OCI-LY1 (cell line): ENCODE results near the gene SLC25A27.
A peak's percentile ranks its signal among the peaks of the same experiment; 100 is the strongest.

Experiments
- EZH2 ChIP-seq: fragments of 200-600 bp; sonication (generic), shearing (Covaris generic); IDR thresholded peaks from 2 replicates; pipeline ENCODE4 v1.8.0; 2017; ENCODE audit warnings: borderline replicate concordance, mixed run types, mild to moderate bottlenecking, antibody characterized with exemption, low read length, moderate library complexity, mixed read lengths
- TF ChIP-seq, protein P1 (sequence below): fragments of 200-600 bp; sonication (generic), shearing (Covaris generic); IDR thresholded peaks from 2 replicates; pipeline ENCODE4 v1.5.1; 2017; ENCODE audit warnings: mild to moderate bottlenecking, antibody characterized with exemption, low read length, moderate library complexity, mixed read lengths

GRCh38 chr6:46626228-46626909, 26.4 kb upstream of the SLC25A27 start:
- TF ChIP-seq, protein P1, sequence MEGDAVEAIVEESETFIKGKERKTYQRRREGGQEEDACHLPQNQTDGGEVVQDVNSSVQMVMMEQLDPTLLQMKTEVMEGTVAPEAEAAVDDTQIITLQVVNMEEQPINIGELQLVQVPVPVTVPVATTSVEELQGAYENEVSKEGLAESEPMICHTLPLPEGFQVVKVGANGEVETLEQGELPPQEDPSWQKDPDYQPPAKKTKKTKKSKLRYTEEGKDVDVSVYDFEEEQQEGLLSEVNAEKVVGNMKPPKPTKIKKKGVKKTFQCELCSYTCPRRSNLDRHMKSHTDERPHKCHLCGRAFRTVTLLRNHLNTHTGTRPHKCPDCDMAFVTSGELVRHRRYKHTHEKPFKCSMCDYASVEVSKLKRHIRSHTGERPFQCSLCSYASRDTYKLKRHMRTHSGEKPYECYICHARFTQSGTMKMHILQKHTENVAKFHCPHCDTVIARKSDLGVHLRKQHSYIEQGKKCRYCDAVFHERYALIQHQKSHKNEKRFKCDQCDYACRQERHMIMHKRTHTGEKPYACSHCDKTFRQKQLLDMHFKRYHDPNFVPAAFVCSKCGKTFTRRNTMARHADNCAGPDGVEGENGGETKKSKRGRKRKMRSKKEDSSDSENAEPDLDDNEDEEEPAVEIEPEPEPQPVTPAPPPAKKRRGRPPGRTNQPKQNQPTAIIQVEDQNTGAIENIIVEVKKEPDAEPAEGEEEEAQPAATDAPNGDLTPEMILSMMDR = peak; percentile 81
- TF ChIP-seq EZH2 = no peak
